Osteocyte (in vitro differentiated cells): ENCODE results near the gene MINK1. TPM values are rescaled to one million over a fixed set of nuclear protein-coding genes. Genes with fewer than 3 reads are reported as not detected.

Experiments
- DNase-seq: peaks from one replicate; pipeline ENCODE4 v3.0.0; 2021; ENCODE audit warnings: mixed read lengths; ENCODE audit not compliant: unreplicated experiment; ENCODE audit errors: extremely low spot score
- H3K27ac Mint-ChIP-seq: one replicate; pipeline ENCODE4 v1.8.0; 2021; ENCODE audit warnings: mild to moderate bottlenecking, mixed read lengths; ENCODE audit not compliant: unreplicated experiment
- H3K27me3 Mint-ChIP-seq: one replicate; pipeline ENCODE4 v1.8.0; 2021; ENCODE audit warnings: mixed read lengths; ENCODE audit not compliant: unreplicated experiment
- H3K36me3 Mint-ChIP-seq: one replicate; pipeline ENCODE4 v1.8.0; 2021; ENCODE audit warnings: mixed read lengths; ENCODE audit not compliant: unreplicated experiment
- H3K4me1 Mint-ChIP-seq: one replicate; pipeline ENCODE4 v1.8.0; 2021; ENCODE audit warnings: mixed read lengths; ENCODE audit not compliant: unreplicated experiment
- H3K4me3 Mint-ChIP-seq: one replicate; pipeline ENCODE4 v1.8.0; 2021; ENCODE audit warnings: mild to moderate bottlenecking, moderate library complexity, mixed read lengths; ENCODE audit not compliant: unreplicated experiment
- H3K9me3 Mint-ChIP-seq: one replicate; pipeline ENCODE4 v1.8.0; 2021; ENCODE audit warnings: mixed read lengths; ENCODE audit not compliant: unreplicated experiment
- CTCF ChIP-seq: fragments of 200-600 bp; sonication (generic); IDR thresholded peaks from 2 replicates; pipeline ENCODE4 v1.5.0; 2021; ENCODE audit warnings: antibody characterized with exemption, mild to moderate bottlenecking, moderate library complexity
- total RNA-seq: library from RNA; stranded (reverse); gene quantifications from 2 replicates; pipeline ENCODE4 v1.2.1, GENCODE V29; 2021

Gene MINK1
- total RNA-seq, 1 donor from 2014 or later = 93.3 TPM

- H3K36me3 Mint-ChIP-seq = peaks cover 8% of the 10 kb centered on the region
- no peak overlapping the region for H3K4me3 Mint-ChIP-seq
- no peaks in the 10 kb centered on the region for H3K27me3 Mint-ChIP-seq
- TF ChIP-seq CTCF = no peak
- H3K9me3 Mint-ChIP-seq = no peaks in the 10 kb centered on the region
- peaks cover 48% of the 10 kb centered on the region for H3K4me1 Mint-ChIP-seq
- no peak overlapping the region for H3K27ac Mint-ChIP-seq
- no peak for DNase-seq
Measured at GRCh38 chr17:4839221-4839620, 6.1 kb downstream of the MINK1 start.

- Mint-ChIP-seq H3K9me3 (no peaks in the 10 kb centered on the region), H3K36me3 (peaks cover 11% of the 10 kb centered on the region), H3K4me1 (peaks cover 39% of the 10 kb centered on the region), H3K27ac (no peak overlapping the region), H3K27me3 (no peaks in the 10 kb centered on the region), H3K4me3 (no peak overlapping the region)
- no peak for DNase-seq
- no peak for TF ChIP-seq CTCF
Measured at GRCh38 chr17:4839965-4840892, 7.1 kb downstream of the MINK1 start.

GRCh38 chr17:4840893-4841242 is 7.7 kb downstream of the MINK1 start:
- Mint-ChIP-seq H3K9me3 (no peaks in the 10 kb centered on the region), H3K4me1 (peaks cover 35% of the 10 kb centered on the region), H3K27ac (no peak overlapping the region), H3K36me3 (peaks cover 11% of the 10 kb centered on the region), H3K27me3 (no peaks in the 10 kb centered on the region), H3K4me3 (no peak overlapping the region)
- DNase-seq = no peak
- TF ChIP-seq CTCF = no peak

GRCh38 chr17:4842376-4842775 is 9.2 kb downstream of the MINK1 start:
- Mint-ChIP-seq H3K36me3 (peaks cover 11% of the 10 kb centered on the region), H3K9me3 (no peaks in the 10 kb centered on the region), H3K4me1 (peaks cover 37% of the 10 kb centered on the region), H3K27me3 (no peaks in the 10 kb centered on the region), H3K27ac (no peak overlapping the region), H3K4me3 (no peak overlapping the region)
- DNase-seq = no peak
- TF ChIP-seq CTCF = no peak

- H3K9me3 Mint-ChIP-seq = no peaks in the 10 kb centered on the region
- no peak overlapping the region for H3K4me3 Mint-ChIP-seq
- TF ChIP-seq CTCF = no peak
- H3K4me1 Mint-ChIP-seq = peaks cover 38% of the 10 kb centered on the region
- peaks cover 7% of the 10 kb centered on the region for H3K36me3 Mint-ChIP-seq
- H3K27ac Mint-ChIP-seq = no peak overlapping the region
- H3K27me3 Mint-ChIP-seq = no peaks in the 10 kb centered on the region
- no peak for DNase-seq
Measured at GRCh38 chr17:4843321-4844000, 10.3 kb downstream of the MINK1 start.
